CD14-positive monocyte (primary cell): ENCODE data around the gene DRAXIN. TPM values are rescaled to one million over a fixed set of nuclear protein-coding genes. Genes with fewer than 3 reads are reported as not detected.

Experiments
- DNase-seq, 3 donors: peaks; one replicate each; pipeline ENCODE4 v3.0.0-alpha.2; 2011 to 2022
- H2AFZ ChIP-seq: 2 replicates; pipeline ENCODE4 v1.6.0; 2012; ENCODE audit warnings: mild to moderate bottlenecking, low read depth, low read length, inconsistent platforms; ENCODE audit not compliant: insufficient read depth, poor library complexity, severe bottlenecking
- H3K27ac ChIP-seq, 2 donors: 1 replicate in 1 of 2; 2 replicates in 1 of 2; pipeline ENCODE4 v1.5.1; 2012 to 2013; ENCODE audit warnings: low read length in 2 of 2, control low read depth in 1 of 2, inconsistent platforms in 1 of 2, low read depth in 1 of 2, mild to moderate bottlenecking in 1 of 2
- H3K27me3 ChIP-seq, 2 donors: one replicate each; pipeline versions ENCODE4 v1.6.0 to v1.6.1; 2011 to 2013; ENCODE audit warnings: low read length in 2 of 2; ENCODE audit not compliant: control insufficient read depth in 2 of 2, insufficient read depth in 2 of 2
- H3K36me3 ChIP-seq, 2 donors: replicated peaks in 1 of 2; 1 replicate in 1 of 2; 2 replicates in 1 of 2; pipeline versions ENCODE4 v1.5.1 to v1.6.1; 2012 to 2013; ENCODE audit warnings: low read length in 2 of 2, control low read depth in 1 of 2, inconsistent platforms in 1 of 2, mild to moderate bottlenecking in 1 of 2; ENCODE audit not compliant: insufficient read depth in 2 of 2, control insufficient read depth in 1 of 2
- H3K4me1 ChIP-seq, 2 donors: 1 replicate in 1 of 2; 2 replicates in 1 of 2; pipeline versions ENCODE4 v1.5.1 to v1.6.1; 2012 to 2013; ENCODE audit warnings: low read length in 2 of 2, control low read depth in 1 of 2, inconsistent platforms in 1 of 2, mild to moderate bottlenecking in 1 of 2, moderate library complexity in 1 of 2; ENCODE audit not compliant: insufficient read depth in 2 of 2, control insufficient read depth in 1 of 2
- H3K4me2 ChIP-seq: replicated peaks from 2 replicates; pipeline ENCODE3; 2012; ENCODE audit warnings: low read length, moderate library complexity, mild to moderate bottlenecking; ENCODE audit not compliant: poor library complexity, severe bottlenecking; ENCODE audit errors: extremely low read depth
- H3K4me3 ChIP-seq, 3 experiments: fragments of 200-600 bp in 1 of 3; sonication (generic) in 1 of 3; replicated peaks in 1 of 3; 1 replicate in 2 of 3; 2 replicates in 1 of 3; pipeline ENCODE4 v1.5.1; 2011 to 2013; ENCODE audit warnings: low read length in 3 of 3, mild to moderate bottlenecking in 3 of 3, control low read depth in 2 of 3, low read depth in 2 of 3, inconsistent platforms in 1 of 3, moderate library complexity in 1 of 3
- H3K79me2 ChIP-seq: 2 replicates; pipeline ENCODE4 v1.6.0; 2012; ENCODE audit warnings: mild to moderate bottlenecking, control low read depth, inconsistent platforms, low read length, moderate library complexity; ENCODE audit not compliant: insufficient read depth
- H3K9ac ChIP-seq: 2 replicates; pipeline ENCODE4 v1.6.0; 2017; ENCODE audit warnings: low read length, mild to moderate bottlenecking; ENCODE audit not compliant: insufficient read depth, poor library complexity, severe bottlenecking
- H3K9me3 ChIP-seq, 2 donors: replicated peaks in 1 of 2; 1 replicate in 1 of 2; 2 replicates in 1 of 2; pipeline versions ENCODE4 v1.5.1 to v1.6.1; 2012 to 2013; ENCODE audit warnings: low read length in 2 of 2, control low read depth in 1 of 2; ENCODE audit not compliant: control insufficient read depth in 1 of 2, insufficient read depth in 1 of 2
- H4K20me1 ChIP-seq: 2 replicates; pipeline ENCODE4 v1.6.0; 2012; ENCODE audit warnings: mild to moderate bottlenecking, low read length, control low read depth, moderate library complexity; ENCODE audit not compliant: insufficient read depth
- H3K27ac Mint-ChIP-seq, 7 donors: one replicate each; pipeline ENCODE4 v1.8.0; 2020; ENCODE audit warnings: mild to moderate bottlenecking in 7 of 7, mixed read lengths in 7 of 7, moderate library complexity in 6 of 7, inconsistent platforms in 2 of 7
- H3K27me3 Mint-ChIP-seq, 3 donors: one replicate each; pipeline ENCODE4 v1.8.0; 2021 to 2022; ENCODE audit warnings: low read depth in 3 of 3, mild to moderate bottlenecking in 3 of 3, mixed read lengths in 3 of 3, moderate library complexity in 3 of 3, inconsistent platforms in 1 of 3
- H3K36me3 Mint-ChIP-seq, 2 donors: one replicate each; pipeline ENCODE4 v1.8.0; 2020; ENCODE audit warnings: mixed read lengths in 2 of 2, inconsistent platforms in 1 of 2, mild to moderate bottlenecking in 1 of 2
- H3K4me1 Mint-ChIP-seq: one replicate; pipeline ENCODE4 v1.8.0; 2020; ENCODE audit warnings: mild to moderate bottlenecking, mixed read lengths
- H3K4me3 Mint-ChIP-seq, 2 donors: one replicate each; pipeline ENCODE4 v1.8.0; 2020; ENCODE audit warnings: mild to moderate bottlenecking in 2 of 2, mixed read lengths in 2 of 2, moderate library complexity in 1 of 2
- H3K9me3 Mint-ChIP-seq, 7 donors: one replicate each; pipeline ENCODE4 v1.8.0; 2020 to 2022; ENCODE audit warnings: mixed read lengths in 7 of 7, mild to moderate bottlenecking in 6 of 7, moderate library complexity in 6 of 7, inconsistent platforms in 2 of 7
- WGBS: methylation state at CpG from one replicate; pipeline ENCODE4 v1.1.5; 2013; ENCODE audit warnings: missing lambda C conversion rate; ENCODE audit not compliant: insufficient coverage; 5-methylcytosine and 5-hydroxymethylcytosine counted together
- intact Hi-C, 2 donors: fragments of 100-400 bp; cut with micrococcal nuclease; formaldehyde crosslinking; loops; one replicate each; pipeline versions ENCODE4 v1.15.0 to v1.15.1; 2023
- polyA plus RNA-seq, 3 donors: library from polyadenylated mRNA; depleted of rRNA in 1 of 3; unstranded in 2 of 3; stranded (reverse) in 1 of 3; fragments of 300-500 nt in 2 of 3; fragments of >200 nt in 1 of 3; fragmentation: Illumina TruSeq in 2 of 3; gene quantifications; 1 replicate in 2 of 3; 2 replicates in 1 of 3; pipeline ENCODE4 v1.2.3, GENCODE V29; 2012 to 2021
- TF ChIP-seq, protein P1 (sequence below): fragments of 200-600 bp; IDR thresholded peaks from one replicate; pipeline ENCODE4 v1.8.0; 2022; ENCODE audit warnings: antibody characterized with exemption, mild to moderate bottlenecking

Gene DRAXIN
- polyA plus RNA-seq, 3 donors = 0.14 to 0.27 (median 0.18) TPM

DNA sequence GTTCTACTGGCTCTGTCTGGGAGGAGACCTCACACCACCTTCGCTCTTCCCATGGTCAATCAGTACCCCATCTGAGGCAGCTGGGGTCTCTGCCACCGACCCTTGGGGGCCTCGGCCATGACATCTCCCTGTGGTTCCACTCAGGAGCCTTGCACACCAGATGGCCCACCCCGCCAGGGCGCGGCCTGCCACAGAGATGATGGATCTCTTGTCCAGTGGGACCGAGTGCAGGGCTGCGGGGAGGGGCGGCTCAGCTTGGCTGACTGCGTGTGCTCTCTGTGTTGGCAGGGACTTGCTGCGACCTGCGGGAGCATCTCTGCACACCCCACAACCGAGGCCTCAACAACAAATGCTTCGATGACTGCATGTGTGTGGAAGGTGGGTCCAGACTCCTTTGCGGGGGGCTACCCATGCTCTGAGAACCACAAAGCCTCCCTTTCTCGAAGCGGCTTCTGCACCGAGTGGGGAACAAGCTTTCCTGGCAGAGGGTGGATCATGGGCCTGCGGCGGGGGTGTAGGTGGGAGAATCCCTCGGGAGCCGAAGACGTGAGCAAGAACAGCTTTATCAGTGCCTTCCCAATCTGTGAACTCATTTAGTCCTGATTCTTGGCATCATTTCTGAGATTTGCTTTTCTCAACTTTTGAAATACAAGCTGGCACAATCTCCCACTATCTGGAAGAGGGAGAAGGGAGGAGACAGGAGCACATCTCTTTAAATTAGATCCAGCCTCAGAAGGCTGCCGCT, 23.5 kb downstream of the DRAXIN start:
- H4K20me1 ChIP-seq = no peaks in the 10 kb centered on the region
- no peak overlapping the region for H3K4me3 ChIP-seq
- no peak overlapping the region for H3K9ac ChIP-seq
- H3K36me3 ChIP-seq = no peaks in the 10 kb centered on the region
- TF ChIP-seq, protein P1, sequence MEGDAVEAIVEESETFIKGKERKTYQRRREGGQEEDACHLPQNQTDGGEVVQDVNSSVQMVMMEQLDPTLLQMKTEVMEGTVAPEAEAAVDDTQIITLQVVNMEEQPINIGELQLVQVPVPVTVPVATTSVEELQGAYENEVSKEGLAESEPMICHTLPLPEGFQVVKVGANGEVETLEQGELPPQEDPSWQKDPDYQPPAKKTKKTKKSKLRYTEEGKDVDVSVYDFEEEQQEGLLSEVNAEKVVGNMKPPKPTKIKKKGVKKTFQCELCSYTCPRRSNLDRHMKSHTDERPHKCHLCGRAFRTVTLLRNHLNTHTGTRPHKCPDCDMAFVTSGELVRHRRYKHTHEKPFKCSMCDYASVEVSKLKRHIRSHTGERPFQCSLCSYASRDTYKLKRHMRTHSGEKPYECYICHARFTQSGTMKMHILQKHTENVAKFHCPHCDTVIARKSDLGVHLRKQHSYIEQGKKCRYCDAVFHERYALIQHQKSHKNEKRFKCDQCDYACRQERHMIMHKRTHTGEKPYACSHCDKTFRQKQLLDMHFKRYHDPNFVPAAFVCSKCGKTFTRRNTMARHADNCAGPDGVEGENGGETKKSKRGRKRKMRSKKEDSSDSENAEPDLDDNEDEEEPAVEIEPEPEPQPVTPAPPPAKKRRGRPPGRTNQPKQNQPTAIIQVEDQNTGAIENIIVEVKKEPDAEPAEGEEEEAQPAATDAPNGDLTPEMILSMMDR = no peak
- WGBS = 92% methylated on average over 16 of the region's 24 CpGs
- Mint-ChIP-seq H3K27me3 (peaks cover 3 to 10% (median 5%) of the 10 kb centered on the region in 3 donors), H3K4me3 (no peak overlapping the region), H3K36me3 (no peaks in the 10 kb centered on the region), H3K4me1 (peaks cover 13% of the 10 kb centered on the region), H3K9me3 (peaks cover 0 to 3% (median 0%) of the 10 kb centered on the region in 7 donors), H3K27ac (no peak overlapping the region)
- H3K4me1 ChIP-seq = peaks cover 15 to 18% of the 10 kb centered on the region in 2 donors
- no peak overlapping the region for H3K4me2 ChIP-seq
- H3K79me2 ChIP-seq = peaks cover 3% of the 10 kb centered on the region
- H3K9me3 ChIP-seq = no peaks in the 10 kb centered on the region
- no peaks in the 10 kb centered on the region for H3K27me3 ChIP-seq
- H2AFZ ChIP-seq = no peak overlapping the region
- H3K27ac ChIP-seq = no peak overlapping the region
- intact Hi-C loops = loop anchor here in 1 of 2 donors (5.0 kb wide), 2 partner anchors 43 to 63 kb away; partner anchors contain the start of genes FBXO2 and FBXO44
- DNase-seq = no peak

DNA sequence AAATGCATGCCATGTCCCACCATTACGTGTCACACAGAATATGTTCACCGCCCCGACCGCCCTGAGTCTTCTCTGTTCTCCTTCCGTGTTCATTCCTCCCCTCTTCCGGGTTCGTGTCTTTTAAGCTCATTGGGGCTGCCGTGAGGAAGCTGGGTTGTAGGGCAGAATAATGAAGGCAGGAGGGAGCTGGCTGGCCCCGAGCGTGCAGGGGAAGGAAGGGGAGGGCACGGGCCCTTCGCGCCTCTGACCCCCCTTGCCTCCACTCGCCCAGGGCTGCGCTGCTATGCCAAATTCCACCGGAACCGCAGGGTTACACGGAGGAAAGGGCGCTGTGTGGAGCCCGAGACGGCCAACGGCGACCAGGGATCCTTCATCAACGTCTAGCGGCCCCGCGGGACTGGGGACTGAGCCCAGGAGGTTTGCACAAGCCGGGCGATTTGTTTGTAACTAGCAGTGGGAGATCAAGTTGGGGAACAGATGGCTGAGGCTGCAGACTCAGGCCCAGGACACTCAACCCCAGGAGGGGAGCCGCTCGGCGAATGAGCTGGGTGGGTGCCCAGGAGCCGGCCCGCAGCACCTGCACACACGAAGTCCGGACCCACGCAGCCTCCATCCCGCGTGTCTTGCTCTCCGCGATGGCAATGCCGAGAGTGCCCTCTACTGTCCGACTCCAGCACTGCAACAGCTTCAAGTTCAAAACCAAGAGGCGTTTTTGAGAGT, 28.0 kb downstream of the DRAXIN start:
- Histone ChIP-seq H3K4me3 (peak overlapping the region; percentile 32 to 68 (median 45)), H3K4me1 (peaks cover 33 to 41% of the 10 kb centered on the region in 2 donors), H3K79me2 (peaks cover 16% of the 10 kb centered on the region), H3K27me3 (no peaks in the 10 kb centered on the region), H2AFZ (peak overlapping the region; percentile 83), H3K27ac (peak overlapping the region; percentile 76 to 84), H3K9ac (peak overlapping the region; percentile 56), H3K9me3 (no peaks in the 10 kb centered on the region), H4K20me1 (no peaks in the 10 kb centered on the region), H3K4me2 (peak overlapping the region; percentile 69), H3K36me3 (no peaks in the 10 kb centered on the region)
- H3K27me3 Mint-ChIP-seq = peaks cover 2 to 4% (median 4%) of the 10 kb centered on the region in 3 donors
- peak overlapping the region; percentile 91 to 96 (median 95) for H3K27ac Mint-ChIP-seq
- intact Hi-C loops = loop anchor here (2.0 to 5.0 kb wide), 5 partner anchors 15 to 69 kb away; partner anchors contain the start of genes FBXO2 (in 1 of the 2), FBXO44 (in 1 of the 2) and FBXO6 (in 1 of the 2)
- H3K4me1 Mint-ChIP-seq = peaks cover 42% of the 10 kb centered on the region
- peak overlapping the region; percentile 81 to 89 for H3K4me3 Mint-ChIP-seq
- WGBS = under 1% methylated on average over 32 of the region's 44 CpGs
- DNase-seq = peak; percentile 84 to 89 (median 85)
- H3K9me3 Mint-ChIP-seq = peaks cover 0 to 3% (median 0%) of the 10 kb centered on the region in 7 donors
- TF ChIP-seq, protein P1 = peak; percentile 98
- no peaks in the 10 kb centered on the region for H3K36me3 Mint-ChIP-seq
